ENCODE measurements around the gene B3GALNT2. TPM values are rescaled to one million over a fixed set of nuclear protein-coding genes. Genes with fewer than 3 reads are reported as not detected.
A peak's percentile ranks its signal among the peaks of the same experiment; 100 is the strongest.

The B3GALNT2 gene
- total RNA-seq, 4 donors from 2014 or later, result 38.3 to 56.9 (median 43.8) TPM

DNA sequence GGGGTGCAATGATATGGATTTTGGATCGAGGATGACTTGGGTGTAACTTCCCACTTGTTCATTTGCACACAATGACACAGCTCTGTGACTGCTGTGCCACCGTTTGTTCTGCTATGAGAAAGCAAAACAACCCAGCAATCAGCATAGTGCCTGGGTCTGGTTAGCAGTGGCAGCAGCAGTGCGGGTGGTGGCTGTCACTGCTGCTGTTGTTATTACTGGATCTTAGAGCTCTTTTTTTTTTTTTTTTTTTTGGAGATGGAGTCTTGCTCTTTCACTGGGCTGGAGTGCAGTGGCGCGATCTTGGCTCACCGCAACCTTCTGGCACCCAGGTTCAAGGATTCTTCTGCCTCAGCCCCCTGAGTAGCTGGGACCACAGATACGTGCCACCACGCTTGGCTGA is 80.2 kb downstream of the B3GALNT2 start:
- WGBS, 2 donors, result 22 to 43% methylated on average over 8 of the region's 8 CpGs
- no peak for TF ChIP-seq CTCF (IDR thresholded peaks at IDR 0.05)
- no peak for TF ChIP-seq POLR2A (IDR thresholded peaks at IDR 0.05)
- no peaks in the 10 kb centered on the region for H3K9me3 ChIP-seq
- no peaks in the 10 kb centered on the region for H3K36me3 ChIP-seq
- H3K27ac ChIP-seq, result peak overlapping the region in 2 of 3 donors; percentile 4
- intact Hi-C loops (cut with DNase I), result no loop called here
- H3K27me3 ChIP-seq, result no peaks in the 10 kb centered on the region
- peak; percentile 68 to 73 for DNase-seq
- H3K4me3 ChIP-seq (replicated peaks in 1 of 3), result no peak overlapping the region
- H3K4me1 ChIP-seq, result peaks cover 7 to 23% of the 10 kb centered on the region in 2 donors

GRCh38 chr1:235423214-235423652 is 81.0 kb downstream of the B3GALNT2 start:
- 54 to 64% methylated on average over 12 of the region's 12 CpGs for WGBS, 2 donors
- DNase-seq, result no peak
- Histone ChIP-seq H3K9me3 (no peaks in the 10 kb centered on the region), H3K4me1 (peaks cover 12 to 28% of the 10 kb centered on the region in 2 donors), H3K27ac (peak overlapping the region in 1 of 3 donors; percentile 32), H3K4me3 (replicated peaks in 1 of 3) (no peak overlapping the region), H3K36me3 (no peaks in the 10 kb centered on the region), H3K27me3 (no peaks in the 10 kb centered on the region)
- intact Hi-C loops (cut with DNase I), result no loop called here
- TF ChIP-seq CTCF (IDR thresholded peaks at IDR 0.05), result no peak
- TF ChIP-seq POLR2A (IDR thresholded peaks at IDR 0.05), result no peak

DNA sequence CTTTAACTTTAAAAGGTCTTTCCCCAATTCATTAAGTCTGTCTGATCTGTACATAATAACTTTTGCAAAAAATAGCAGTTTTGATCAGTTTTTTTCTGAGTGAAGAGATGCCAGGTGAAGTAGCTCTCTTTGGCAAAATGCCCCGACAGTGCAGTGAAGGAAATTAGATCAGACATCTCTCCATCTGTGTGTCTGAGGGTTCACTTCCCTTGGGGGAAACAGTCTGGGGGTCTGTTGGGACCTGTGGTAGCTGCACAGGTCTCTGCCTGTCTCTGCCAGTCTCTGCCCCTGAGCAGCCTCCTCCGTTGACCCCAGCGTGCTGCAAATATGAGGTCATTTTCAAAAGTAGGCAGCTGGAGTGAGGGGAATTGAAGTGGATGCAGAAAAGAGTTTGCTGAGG is 82.5 kb downstream of the B3GALNT2 start:
- Histone ChIP-seq H3K36me3 (no peaks in the 10 kb centered on the region), H3K27ac (no peak overlapping the region), H3K27me3 (no peaks in the 10 kb centered on the region), H3K4me1 (peaks cover 12 to 28% of the 10 kb centered on the region in 2 donors), H3K4me3 (replicated peaks in 1 of 3) (no peak overlapping the region), H3K9me3 (no peaks in the 10 kb centered on the region)
- 49 to 69% methylated on average over 3 of the region's 3 CpGs for WGBS, 2 donors
- TF ChIP-seq POLR2A (IDR thresholded peaks at IDR 0.05), result no peak
- no peak for TF ChIP-seq CTCF (IDR thresholded peaks at IDR 0.05)
- intact Hi-C loops (cut with DNase I), result no loop called here
- no peak for DNase-seq

GRCh38 chr1:235417086-235417697 is 87.1 kb downstream of the B3GALNT2 start:
- Histone ChIP-seq H3K4me3 (replicated peaks in 1 of 3) (no peak overlapping the region), H3K36me3 (no peaks in the 10 kb centered on the region), H3K4me1 (peaks cover 12 to 24% of the 10 kb centered on the region in 2 donors), H3K9me3 (no peaks in the 10 kb centered on the region), H3K27me3 (no peaks in the 10 kb centered on the region), H3K27ac (no peak overlapping the region)
- intact Hi-C loops (cut with DNase I), result loop anchor here (5.0 kb wide), 2 partner anchors 90 to 165 kb away; partner anchors contain the start of genes ARID4B and GGPS1
- WGBS, 2 donors, result 34 to 37% methylated on average over 8 of the region's 8 CpGs
- DNase-seq, result peak; percentile 68 to 70
- TF ChIP-seq CTCF (IDR thresholded peaks at IDR 0.05) (peak; percentile 47 to 93 (median 86)), POLR2A (IDR thresholded peaks at IDR 0.05) (no peak)

DNA sequence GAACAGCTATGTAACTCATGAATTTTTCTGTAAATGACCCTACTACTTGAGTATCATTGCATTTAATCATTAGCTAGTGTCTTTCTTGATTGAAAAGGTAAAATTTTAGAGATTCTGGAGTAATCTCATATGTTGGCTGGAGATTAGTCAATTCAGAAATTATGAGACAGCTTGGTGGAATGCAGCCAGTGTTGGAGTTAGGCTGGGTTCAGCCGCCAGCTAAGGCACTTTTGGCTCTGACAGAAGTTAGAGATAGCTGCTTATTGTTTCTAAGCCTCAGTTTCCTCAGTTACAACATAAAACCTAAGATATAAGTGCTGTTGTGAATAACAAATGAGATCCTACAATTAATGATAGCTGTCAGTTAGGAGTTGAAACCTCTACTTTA is 87.6 kb downstream of the B3GALNT2 start:
- Histone ChIP-seq H3K27ac (no peak overlapping the region), H3K27me3 (no peaks in the 10 kb centered on the region), H3K9me3 (no peaks in the 10 kb centered on the region), H3K36me3 (no peaks in the 10 kb centered on the region), H3K4me3 (replicated peaks in 1 of 3) (no peak overlapping the region), H3K4me1 (peaks cover 12 to 23% of the 10 kb centered on the region in 2 donors)
- 83 to 90% methylated on average over 1 of the region's 1 CpG for WGBS, 2 donors
- TF ChIP-seq POLR2A (IDR thresholded peaks at IDR 0.05) (no peak), CTCF (IDR thresholded peaks at IDR 0.05) (no peak)
- intact Hi-C loops (cut with DNase I), result loop anchor here (5.0 kb wide), 2 partner anchors 89 to 164 kb away; partner anchors contain the start of genes ARID4B and GGPS1
- no peak for DNase-seq
